ENCODE results near the gene ARR3.
"Not testable (repeated sequence)": the region's sequence is repeated elsewhere in the genome, so short reads cannot be mapped to it uniquely, and the experiment has no call there.

Gene ARR3

DNA sequence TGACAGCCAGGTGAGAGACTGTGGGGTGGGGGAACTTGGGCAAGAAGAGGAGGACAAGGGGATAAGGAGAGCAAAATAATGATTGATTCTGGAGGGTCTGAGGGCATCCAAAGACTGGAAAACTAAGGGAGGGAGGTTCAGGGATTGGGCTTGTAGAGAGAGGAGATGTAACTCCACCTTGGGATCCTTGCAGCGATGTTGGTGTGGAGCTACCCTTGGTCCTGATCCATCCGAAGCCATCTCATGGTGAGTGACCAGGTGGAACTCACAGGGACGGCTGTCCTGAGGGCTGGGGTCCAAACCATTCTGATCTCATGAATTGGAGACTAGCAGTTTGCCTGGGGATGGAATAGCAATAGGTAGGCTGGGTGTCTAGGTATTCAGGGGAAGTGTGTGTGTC lies 12.4 kb downstream of the ARR3 start:
- no peak for DNase-seq (ENCODE audit: low spot score)

DNA sequence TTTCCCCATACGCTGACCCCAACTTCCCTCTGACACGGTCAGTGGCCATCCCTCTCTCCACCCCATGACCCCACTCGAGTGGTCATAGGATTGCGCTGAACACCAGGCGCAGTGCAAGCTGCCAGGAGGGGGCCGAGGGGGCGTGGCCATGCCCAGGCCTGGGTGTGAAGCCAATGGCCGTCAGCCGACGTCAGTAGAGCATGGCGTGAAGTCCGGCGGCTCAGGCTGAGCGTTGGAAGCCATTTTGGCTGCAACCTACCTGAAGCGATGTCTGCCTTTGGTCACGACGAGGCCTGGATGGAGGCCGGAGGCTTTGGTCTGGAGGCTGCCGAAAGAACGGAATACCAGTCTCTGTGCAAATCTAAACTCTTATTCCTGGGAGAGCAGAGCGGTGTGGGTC lies 13.8 kb downstream of the ARR3 start, which contains the start of gene RAB41:
Gene RAB41, plus strand, starts transcription at position 222 of the 400 bp plus-strand sequence. Its CDS starts 46 bp downstream, at position 268.
- DNase-seq (ENCODE audit: low spot score), result no peak

DNA sequence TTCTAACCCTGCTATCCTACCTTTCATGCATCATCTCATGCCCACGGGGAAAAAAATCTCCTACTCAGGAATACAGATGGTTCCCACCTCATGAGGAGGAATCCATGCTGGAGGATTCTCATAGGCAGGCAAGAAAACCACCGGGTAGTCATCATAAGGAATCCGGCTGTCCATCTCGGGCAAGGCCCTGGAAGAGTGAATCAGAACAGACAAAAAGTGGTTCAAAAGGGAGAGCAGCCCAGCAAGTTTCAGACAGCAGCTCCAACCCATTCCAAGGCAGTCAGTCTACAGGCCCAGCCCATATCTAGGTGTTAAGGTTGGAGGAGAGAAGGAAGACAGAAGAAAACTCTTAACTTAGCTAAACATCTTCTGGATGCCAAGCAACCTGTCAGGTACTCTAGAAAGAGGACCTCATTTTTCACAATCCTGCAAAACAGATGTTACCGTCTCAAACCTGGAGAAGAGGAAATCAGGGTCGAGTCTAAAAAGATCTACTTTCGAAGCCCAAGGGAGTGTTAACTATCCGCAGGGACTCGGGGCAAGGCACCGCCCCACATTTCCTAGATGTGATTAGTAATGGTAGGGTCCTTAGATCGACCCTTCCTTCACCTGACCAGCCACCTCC lies 21.1 kb downstream of the ARR3 start:
- DNase-seq (ENCODE audit: low spot score), result no peak

DNA sequence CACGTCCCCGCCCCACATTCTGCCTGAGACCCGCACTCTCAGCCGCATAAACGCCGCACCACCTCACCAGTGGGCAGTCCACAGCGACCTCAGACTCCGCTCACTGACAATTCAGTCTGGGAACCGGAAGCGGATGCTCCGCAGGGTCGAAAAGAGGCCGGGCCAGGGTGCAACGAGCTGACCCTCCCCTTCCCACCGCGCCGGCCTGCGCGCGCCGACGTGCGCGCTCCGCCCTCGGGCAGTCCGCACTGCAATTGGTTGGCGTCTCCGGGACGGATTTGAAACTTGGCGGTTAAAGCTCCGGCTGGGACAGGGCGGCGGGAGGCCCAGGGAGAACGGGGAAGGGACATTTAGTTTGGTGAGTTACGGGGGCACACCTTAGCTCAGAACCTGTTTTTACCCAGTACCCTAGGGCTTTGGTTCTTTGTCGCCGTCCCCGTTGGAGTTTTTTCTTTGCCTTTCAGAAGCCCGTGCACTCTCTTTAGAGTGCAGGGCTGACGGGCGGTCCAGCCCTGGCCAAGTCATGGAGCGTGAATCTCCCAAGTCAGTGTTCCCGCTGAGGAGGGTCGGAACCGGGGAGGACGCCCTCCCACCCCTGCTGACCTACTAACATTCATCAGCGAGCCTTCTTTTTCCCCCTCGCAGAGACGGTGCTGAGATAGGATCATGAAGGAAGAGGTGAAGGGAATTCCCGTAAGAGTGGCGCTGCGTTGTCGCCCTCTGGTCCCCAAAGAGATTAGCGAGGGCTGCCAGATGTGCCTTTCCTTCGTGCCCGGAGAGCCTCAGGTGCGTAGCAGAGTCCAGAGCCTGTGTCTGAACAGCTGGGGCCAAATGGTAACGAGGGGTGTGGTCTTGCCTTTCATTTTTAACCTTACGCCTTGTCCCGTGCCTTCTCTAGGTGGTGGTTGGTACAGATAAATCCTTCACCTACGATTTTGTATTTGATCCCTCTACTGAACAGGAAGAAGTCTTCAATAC lies 21.9 kb downstream of the ARR3 start, which contains the start of the genes KIF4A and PDZD11:
Gene KIF4A, plus strand, starts transcription at position 312 of the 978 bp plus-strand sequence. Its CDS starts 355 bp downstream, at position 667.
Gene PDZD11, minus strand, starts transcription at position 135 of the 978 bp plus-strand sequence. CDS start 586 bp downstream, outside the sequence.
- DNase-seq (ENCODE audit: low spot score), result peak; percentile 60

DNA sequence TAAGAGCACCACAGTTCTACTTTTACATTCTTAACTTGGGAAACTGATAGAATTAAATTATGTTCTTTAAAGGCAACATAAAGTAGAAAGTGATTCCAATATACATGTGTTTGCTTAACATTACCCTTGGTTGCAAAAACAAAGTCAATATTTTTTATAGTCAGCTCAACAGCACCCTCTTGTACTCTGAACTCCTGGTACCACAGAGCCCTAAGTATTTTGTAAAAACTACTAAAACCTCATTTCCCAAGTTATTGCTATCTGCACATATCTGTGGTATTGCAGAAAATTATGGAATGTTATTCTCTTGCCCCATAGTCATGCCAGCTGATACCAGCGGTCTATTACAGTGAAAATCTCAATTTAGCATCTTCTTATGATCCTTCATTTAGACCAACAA lies 24.7 kb downstream of the ARR3 start:
- no peak for DNase-seq (ENCODE audit: low spot score)

DNA sequence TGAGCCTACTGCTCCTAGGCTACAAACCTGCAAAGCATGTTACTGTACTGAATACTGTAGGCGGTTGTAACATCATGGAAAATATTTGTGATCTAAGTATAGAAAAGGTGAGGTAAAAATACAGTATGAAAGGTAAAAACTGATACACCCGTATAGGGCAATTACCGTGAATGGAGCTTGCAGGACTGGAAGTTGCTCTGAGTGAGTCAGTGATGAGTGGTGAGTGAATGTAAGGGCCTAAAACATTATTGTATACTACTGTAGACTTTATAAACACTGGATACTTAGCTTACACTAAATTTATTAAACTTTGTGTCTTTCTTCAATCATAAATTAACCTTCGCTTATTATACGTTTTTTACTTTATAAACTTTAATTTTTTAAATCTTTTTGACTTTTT lies 25.5 kb downstream of the ARR3 start:
- no peak for DNase-seq (ENCODE audit: low spot score)

DNA sequence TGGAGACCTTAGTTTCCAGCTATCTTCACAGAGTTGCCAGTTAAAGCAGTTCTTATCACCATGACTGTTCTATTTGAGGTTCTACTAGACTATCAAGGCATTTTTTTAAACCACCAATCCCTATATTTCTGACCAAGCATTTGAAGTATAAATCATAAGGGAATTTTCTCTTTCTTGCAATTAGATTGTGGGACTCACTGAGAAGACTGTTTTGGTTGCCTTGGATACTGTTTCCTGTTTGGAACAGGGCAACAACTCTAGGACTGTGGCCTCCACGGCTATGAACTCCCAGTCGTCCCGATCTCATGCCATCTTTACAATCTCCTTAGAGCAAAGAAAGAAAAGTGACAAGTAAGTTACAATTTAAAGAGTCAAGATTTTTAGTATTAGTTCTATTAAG lies 33.6 kb downstream of the ARR3 start:
- DNase-seq (ENCODE audit: low spot score), result no peak

DNA sequence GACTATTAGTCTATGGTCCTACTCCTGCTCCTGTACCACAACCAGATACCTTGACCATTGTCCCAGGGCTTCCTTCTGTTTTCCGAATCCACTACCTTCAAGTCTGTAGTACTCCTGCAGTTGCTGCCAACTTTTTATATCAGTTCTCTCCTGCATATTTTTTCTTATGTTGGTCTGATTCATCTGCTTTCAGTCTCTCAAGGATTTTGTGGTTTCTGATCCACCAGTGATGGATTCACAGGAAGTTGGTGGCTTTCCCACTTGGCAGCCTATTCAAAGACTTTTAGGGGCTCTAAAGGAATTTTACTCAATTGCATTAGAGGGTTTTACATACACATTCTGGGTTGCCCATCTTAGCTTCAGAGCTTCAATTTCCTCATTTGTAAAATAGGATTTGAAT lies 45.4 kb downstream of the ARR3 start:
- DNase-seq (ENCODE audit: low spot score), result no peak

DNA sequence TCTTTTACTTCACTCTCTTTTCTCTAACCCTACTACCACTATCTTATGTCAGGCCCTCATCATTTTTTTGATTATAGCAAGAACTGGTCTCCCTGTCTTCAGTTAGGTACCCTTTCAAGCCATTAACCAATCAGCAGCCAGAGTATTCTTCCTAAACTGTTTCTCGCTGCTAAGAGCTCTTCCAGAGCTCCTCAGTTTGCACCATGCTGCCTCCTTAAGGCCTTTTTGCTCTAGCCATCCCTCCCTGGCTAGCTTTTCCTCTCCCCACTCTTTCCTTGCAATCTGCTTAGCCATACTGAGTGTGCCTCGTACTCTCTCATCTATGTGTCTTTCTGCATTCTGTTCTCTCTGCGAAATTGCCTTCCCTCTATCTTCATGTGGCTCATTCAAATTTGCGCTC lies 54.6 kb downstream of the ARR3 start:
- no peak for DNase-seq (ENCODE audit: low spot score)

DNA sequence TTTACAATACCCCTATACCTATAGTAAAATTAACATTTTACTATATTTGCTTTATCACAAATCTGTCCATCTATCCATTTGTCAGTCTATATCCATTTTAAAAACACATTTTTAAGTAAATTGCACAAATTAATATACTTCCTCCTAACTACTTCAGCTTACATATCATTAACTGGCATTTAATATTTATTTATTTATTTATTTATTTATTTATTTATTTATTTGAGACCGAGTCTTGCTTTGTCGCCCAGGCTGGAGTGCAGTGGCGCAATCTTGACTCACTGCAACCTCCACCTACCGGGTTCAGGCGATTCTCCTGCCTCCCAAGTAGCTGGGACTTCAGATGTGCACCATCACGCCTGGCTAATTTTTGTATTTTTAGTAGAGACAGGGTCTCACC lies 55.5 kb downstream of the ARR3 start:
- not testable (repeated sequence) for DNase-seq (ENCODE audit: low spot score)

DNA sequence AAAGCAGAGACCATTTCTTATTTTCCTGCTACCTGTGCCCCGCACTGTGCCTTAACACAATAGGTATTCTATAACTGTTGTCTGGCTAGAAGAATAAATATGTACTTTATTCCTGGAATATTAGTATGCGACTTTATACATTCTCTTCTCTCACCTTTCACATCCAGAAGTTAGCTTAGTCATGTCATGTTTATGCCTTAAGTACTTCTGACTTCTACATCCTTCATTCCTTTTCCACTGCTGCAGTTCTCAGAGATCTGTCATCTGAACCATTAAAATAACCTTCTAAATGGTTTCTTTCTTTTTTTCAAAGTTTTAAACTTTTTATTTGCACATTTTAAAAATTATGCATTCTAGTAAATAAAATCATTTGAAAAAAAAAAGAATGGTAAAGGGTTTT lies 56.2 kb downstream of the ARR3 start:
- DNase-seq (ENCODE audit: low spot score), result no peak

DNA sequence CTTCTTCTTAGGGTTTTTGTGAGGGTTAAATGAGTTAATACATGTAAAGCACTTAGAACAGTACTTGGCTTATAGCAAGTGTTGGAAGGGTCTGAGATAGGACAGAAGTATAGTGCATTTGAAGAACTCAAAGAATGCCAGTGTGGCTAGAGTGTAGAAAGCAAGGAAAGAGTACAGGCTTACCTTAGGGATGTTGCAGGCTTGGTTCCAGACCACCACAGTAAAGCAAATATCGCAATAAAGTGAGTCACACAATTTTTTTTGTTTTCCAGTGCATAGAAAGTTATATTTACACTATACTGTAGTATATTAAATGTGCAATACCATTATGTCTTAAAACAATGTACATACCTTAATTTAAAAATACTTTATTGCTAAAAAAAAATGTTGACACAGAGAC lies 63.0 kb downstream of the ARR3 start:
- no peak for DNase-seq (ENCODE audit: low spot score)

All from globus pallidus (tissue), 1 donor.